PC-3 (cell line): ENCODE data around the gene PNLIPRP2. TPM values are rescaled to one million over a fixed set of nuclear protein-coding genes. Genes with fewer than 3 reads are reported as not detected.

ENCODE experiments used
- ATAC-seq: fragments of 200-7000 bp; cut with Tn5 transposase; 2 replicates; pipeline ENCODE4 v1.9.1; 2020; ENCODE audit warnings: mild to moderate bottlenecking, moderate library complexity
- Bru-seq: library from RNA; stranded (reverse); fragments of 400-500 nt; gene quantifications from one replicate; lab custom pipeline; 2021; lab: Mats Ljungman, UMichigan
- BruChase-seq, 2 experiments: library from RNA; stranded (reverse); fragments of 400-500 nt; gene quantifications; one replicate each; lab custom pipeline; 2021; lab: Mats Ljungman, UMichigan
- BruUV-seq: library from RNA; stranded (reverse); fragments of 400-500 nt; replicated peaks from 2 replicates; lab custom pipeline; 2021; lab: Mats Ljungman, UMichigan
- CTCF ChIA-PET: fragments of 300-600 bp; sonication (Branson Sonifier 250); formaldehyde crosslinking; loops from one replicate; lab custom pipeline; 2022; ENCODE audit warnings: antibody characterized with exemption; lab: Charles Lee
- POLR2A ChIA-PET: fragments of 300-600 bp; sonication (Branson Sonifier 250); formaldehyde crosslinking; loops from one replicate; lab custom pipeline; 2022; ENCODE audit warnings: antibody characterized with exemption; ENCODE audit not compliant: unreplicated experiment; lab: Charles Lee
- DNase-seq: peaks from one replicate; pipeline ENCODE4 v3.0.0-alpha.2; 2015
- H2AFZ ChIP-seq: fragments of 300-600 bp; sonication (generic); 2 replicates; pipeline ENCODE4 v1.6.0; 2016; ENCODE audit warnings: antibody characterized with exemption, low read length
- H3F3A ChIP-seq: fragments of 300-600 bp; sonication (generic); one replicate; pipeline ENCODE4 v1.6.0; 2017; ENCODE audit warnings: antibody characterized with exemption, low read length, control low read depth, mild to moderate bottlenecking; ENCODE audit not compliant: unreplicated experiment
- H3K27ac ChIP-seq: fragments of 300-600 bp; sonication (generic); 2 replicates; pipeline ENCODE4 v1.5.1; 2016; ENCODE audit warnings: mild to moderate bottlenecking, low read length
- H3K27me3 ChIP-seq: fragments of 300-600 bp; sonication (generic); 2 replicates; pipeline ENCODE4 v1.6.1; 2016; ENCODE audit warnings: low read length, mixed read lengths
- H3K36me3 ChIP-seq: fragments of 300-600 bp; sonication (generic); 2 replicates; pipeline ENCODE4 v1.6.1; 2016; ENCODE audit warnings: low read depth, mixed run types, low read length, mixed read lengths
- H3K4me1 ChIP-seq: fragments of 300-600 bp; sonication (generic); 2 replicates; pipeline ENCODE4 v1.5.1; 2016; ENCODE audit warnings: low read length; ENCODE audit not compliant: insufficient read depth
- H3K4me2 ChIP-seq: fragments of 300-600 bp; sonication (generic); 2 replicates; pipeline ENCODE4 v1.6.0; 2016; ENCODE audit warnings: low read length
- H3K4me3 ChIP-seq: fragments of 300-600 bp; sonication (generic); 2 replicates; pipeline ENCODE4 v1.5.1; 2016; ENCODE audit warnings: mild to moderate bottlenecking, low read length, mixed read lengths
- H3K79me2 ChIP-seq: fragments of 300-600 bp; sonication (generic); 2 replicates; pipeline ENCODE4 v1.6.1; 2017; ENCODE audit warnings: low read length, mixed read lengths
- H3K9ac ChIP-seq: fragments of 300-600 bp; sonication (generic); 2 replicates; pipeline ENCODE4 v1.6.0; 2016; ENCODE audit warnings: mild to moderate bottlenecking, low read length
- H3K9me2 ChIP-seq: fragments of 300-600 bp; sonication (generic); replicated peaks from 2 replicates; pipeline ENCODE4 v1.6.1; 2016; ENCODE audit warnings: mixed run types, low read length, mixed read lengths
- H3K9me3 ChIP-seq: fragments of 300-600 bp; sonication (generic); 2 replicates; pipeline ENCODE4 v1.6.1; 2016; ENCODE audit warnings: low read length, mixed read lengths
- H4K20me1 ChIP-seq: fragments of 300-600 bp; sonication (generic); 2 replicates; pipeline ENCODE4 v1.6.1; 2016; ENCODE audit warnings: low read length, mixed read lengths
- EZH2 ChIP-seq: fragments of 300-600 bp; sonication (generic); IDR thresholded peaks from one replicate; pipeline ENCODE4 v1.6.1; 2017; ENCODE audit warnings: antibody characterized with exemption, mild to moderate bottlenecking, low read length; ENCODE audit not compliant: unreplicated experiment
- EZH2phosphoT487 ChIP-seq: fragments of 300-600 bp; sonication (generic); IDR thresholded peaks from 2 replicates; pipeline ENCODE4 v1.6.1; 2018; ENCODE audit warnings: mild to moderate bottlenecking, antibody characterized with exemption, low read length, borderline replicate concordance
- intact Hi-C: fragments of 100-400 bp; cut with micrococcal nuclease; formaldehyde crosslinking; loops from 2 replicates; pipeline ENCODE4 v1.9.0; 2023
- long read RNA-seq: library from polyadenylated mRNA; unstranded; transcript quantifications from one replicate; pipeline ENCODE4 v2.0.0, GENCODE V29; 2021; ENCODE audit not compliant: unreplicated experiment
- total RNA-seq: library from RNA; depleted of rRNA; stranded (reverse); fragments of >200 nt; gene quantifications from 2 replicates; pipeline ENCODE4 v1.2.3, GENCODE V29; 2014; rRNA removed
- TF ChIP-seq, protein P1 (sequence below): fragments of 300-600 bp; sonication (generic); conservative IDR thresholded peaks from 2 replicates; pipeline ENCODE4 v1.5.1; 2017; ENCODE audit warnings: antibody characterized with exemption, low read depth, mild to moderate bottlenecking, low read length

The PNLIPRP2 gene
- not detected in 2 replicates for total RNA-seq
- Bru-seq, nascent RNA = not detected
- BruChase-seq, experiment 1, labeled RNA remaining after a 6-hour chase = not detected
- not detected for BruChase-seq, experiment 2, labeled RNA remaining after a 2-hour chase
- long read RNA-seq = 0 reads

DNA sequence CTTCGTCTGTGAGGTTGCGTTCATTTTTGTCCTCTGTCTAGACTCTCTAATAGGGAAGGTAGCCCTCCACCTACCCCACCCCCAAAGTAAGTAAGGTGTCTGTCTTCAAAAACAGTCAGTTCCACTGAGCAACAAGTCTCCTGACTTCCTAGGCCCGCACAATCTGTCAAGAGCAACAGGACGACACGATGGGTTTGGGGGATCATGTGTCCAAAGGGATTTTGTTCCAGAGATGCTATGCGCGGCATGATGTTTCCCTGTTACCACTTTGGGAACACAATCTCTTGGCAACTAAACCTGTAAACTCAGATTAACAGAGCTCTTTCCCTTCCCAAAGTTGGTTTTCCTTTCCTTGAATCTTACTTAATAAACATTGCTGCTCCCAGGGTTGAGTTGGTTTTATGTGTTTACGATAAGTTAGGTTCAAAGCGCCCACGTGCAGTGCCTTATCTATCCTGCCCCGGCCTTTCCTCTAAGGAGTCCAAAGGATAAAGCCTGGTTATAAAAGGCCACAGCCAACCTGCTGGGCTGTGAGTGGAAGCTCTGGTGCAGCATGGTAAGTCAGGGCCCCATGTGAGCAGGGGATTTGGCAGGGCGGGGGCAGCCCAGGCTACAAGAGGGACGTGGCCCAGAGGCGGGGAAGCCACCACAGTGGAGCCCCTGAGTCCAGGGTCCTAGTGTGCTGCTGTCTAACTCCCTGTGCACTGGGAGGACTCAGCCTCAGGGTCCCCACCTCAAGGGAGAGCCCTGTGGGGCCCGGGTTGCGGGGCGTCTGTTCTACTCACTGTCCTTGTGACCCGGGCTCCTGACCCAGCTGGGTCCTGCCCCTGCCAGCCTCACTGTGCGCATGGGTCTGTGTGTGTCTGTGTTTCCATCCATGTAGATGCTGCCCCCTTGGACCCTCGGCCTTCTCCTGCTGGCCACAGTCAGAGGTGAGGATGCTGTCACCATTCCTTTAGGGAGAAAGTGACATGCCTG, at the start of gene PNLIPRP2:
PNLIPRP2 (plus strand) TSS at position 531 of the 978 bp plus-strand sequence.
- ATAC-seq (no peak), DNase-seq (no peak)
- ChIA-PET POLR2A (no interaction called here), CTCF (no interaction called here)
- H3K4me3 ChIP-seq = no peak within 1 kb of the TSS
- H3F3A ChIP-seq = no peaks in the 10 kb centered on the region
- no peak within 1 kb of the TSS for H3K4me2 ChIP-seq
- no TSS peak for BruUV-seq
- TF ChIP-seq EZH2phosphoT487 (no peak), EZH2 (no peak)
- TF ChIP-seq, protein P1, sequence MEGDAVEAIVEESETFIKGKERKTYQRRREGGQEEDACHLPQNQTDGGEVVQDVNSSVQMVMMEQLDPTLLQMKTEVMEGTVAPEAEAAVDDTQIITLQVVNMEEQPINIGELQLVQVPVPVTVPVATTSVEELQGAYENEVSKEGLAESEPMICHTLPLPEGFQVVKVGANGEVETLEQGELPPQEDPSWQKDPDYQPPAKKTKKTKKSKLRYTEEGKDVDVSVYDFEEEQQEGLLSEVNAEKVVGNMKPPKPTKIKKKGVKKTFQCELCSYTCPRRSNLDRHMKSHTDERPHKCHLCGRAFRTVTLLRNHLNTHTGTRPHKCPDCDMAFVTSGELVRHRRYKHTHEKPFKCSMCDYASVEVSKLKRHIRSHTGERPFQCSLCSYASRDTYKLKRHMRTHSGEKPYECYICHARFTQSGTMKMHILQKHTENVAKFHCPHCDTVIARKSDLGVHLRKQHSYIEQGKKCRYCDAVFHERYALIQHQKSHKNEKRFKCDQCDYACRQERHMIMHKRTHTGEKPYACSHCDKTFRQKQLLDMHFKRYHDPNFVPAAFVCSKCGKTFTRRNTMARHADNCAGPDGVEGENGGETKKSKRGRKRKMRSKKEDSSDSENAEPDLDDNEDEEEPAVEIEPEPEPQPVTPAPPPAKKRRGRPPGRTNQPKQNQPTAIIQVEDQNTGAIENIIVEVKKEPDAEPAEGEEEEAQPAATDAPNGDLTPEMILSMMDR = no peak
- H3K9me3 ChIP-seq = no peaks in the 10 kb centered on the region
- no peaks in the 10 kb centered on the region for H3K9me2 ChIP-seq
- intact Hi-C loops = no loop called here
- peaks cover 13% of the 10 kb centered on the region for H3K27me3 ChIP-seq
- H3K4me1 ChIP-seq = no peaks in the 10 kb centered on the region
- no peaks in the 10 kb centered on the region for H3K79me2 ChIP-seq
- no peak within 1 kb of the TSS for H3K9ac ChIP-seq
- H4K20me1 ChIP-seq = no peaks in the 10 kb centered on the region
- no peak within 1 kb of the TSS for H3K27ac ChIP-seq
- no peaks in the 10 kb centered on the region for H3K36me3 ChIP-seq
- no peak within 1 kb of the TSS for H2AFZ ChIP-seq

DNA sequence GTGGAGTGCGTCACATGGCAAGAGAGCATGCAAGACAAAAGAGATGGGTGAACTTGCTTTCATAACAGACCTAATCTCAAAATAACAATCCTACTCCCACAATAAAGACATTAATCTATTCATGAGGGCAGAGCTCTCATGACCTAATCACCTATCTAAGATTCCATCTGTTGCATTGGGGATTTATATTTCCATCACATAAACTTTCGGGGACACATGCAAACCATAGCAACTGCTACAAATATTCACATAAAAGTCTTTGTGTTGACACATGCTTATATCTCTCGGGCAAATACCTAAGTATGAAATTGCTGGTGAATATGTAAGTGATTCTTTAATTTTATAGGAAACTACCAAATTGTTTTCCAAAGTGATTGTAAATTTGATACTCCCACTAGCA, 46.0 kb upstream of the PNLIPRP2 start:
- ATAC-seq (no peak), DNase-seq (no peak)
- Histone ChIP-seq H3K27ac (no peak overlapping the region), H4K20me1 (no peaks in the 10 kb centered on the region), H2AFZ (no peak overlapping the region), H3K79me2 (no peaks in the 10 kb centered on the region), H3K27me3 (peaks cover 3% of the 10 kb centered on the region; the same call in 1 of the 2 replicates), H3F3A (no peaks in the 10 kb centered on the region), H3K36me3 (no peaks in the 10 kb centered on the region), H3K4me1 (no peaks in the 10 kb centered on the region), H3K9ac (no peak overlapping the region), H3K4me3 (no peak overlapping the region), H3K9me3 (no peaks in the 10 kb centered on the region), H3K9me2 (no peaks in the 10 kb centered on the region), H3K4me2 (no peak overlapping the region)
- ChIA-PET POLR2A (no interaction called here), CTCF (no interaction called here)
- intact Hi-C loops = no loop called here
- TF ChIP-seq EZH2phosphoT487 (no peak), EZH2 (no peak)
- TF ChIP-seq, protein P1 = no peak
- BruUV-seq = no TSS peak
